22Rv1 (cell line): Measurements from ENCODE around the gene TEX52.

ENCODE experiments used
- H3K27ac ChIP-seq: fragments of 450-650 bp; 2 replicates; pipeline ENCODE4 v1.5.1; 2017
- ZFX ChIP-seq: fragments of 450-650 bp; IDR thresholded peaks from 2 replicates; pipeline ENCODE4 v1.6.1; 2017; ENCODE audit warnings: antibody characterized with exemption, borderline replicate concordance
- TF ChIP-seq, protein P1 (sequence below): fragments of 450-650 bp; IDR thresholded peaks from 2 replicates; pipeline ENCODE4 v1.5.1; 2017; ENCODE audit warnings: mild to moderate bottlenecking

The TEX52 gene

DNA sequence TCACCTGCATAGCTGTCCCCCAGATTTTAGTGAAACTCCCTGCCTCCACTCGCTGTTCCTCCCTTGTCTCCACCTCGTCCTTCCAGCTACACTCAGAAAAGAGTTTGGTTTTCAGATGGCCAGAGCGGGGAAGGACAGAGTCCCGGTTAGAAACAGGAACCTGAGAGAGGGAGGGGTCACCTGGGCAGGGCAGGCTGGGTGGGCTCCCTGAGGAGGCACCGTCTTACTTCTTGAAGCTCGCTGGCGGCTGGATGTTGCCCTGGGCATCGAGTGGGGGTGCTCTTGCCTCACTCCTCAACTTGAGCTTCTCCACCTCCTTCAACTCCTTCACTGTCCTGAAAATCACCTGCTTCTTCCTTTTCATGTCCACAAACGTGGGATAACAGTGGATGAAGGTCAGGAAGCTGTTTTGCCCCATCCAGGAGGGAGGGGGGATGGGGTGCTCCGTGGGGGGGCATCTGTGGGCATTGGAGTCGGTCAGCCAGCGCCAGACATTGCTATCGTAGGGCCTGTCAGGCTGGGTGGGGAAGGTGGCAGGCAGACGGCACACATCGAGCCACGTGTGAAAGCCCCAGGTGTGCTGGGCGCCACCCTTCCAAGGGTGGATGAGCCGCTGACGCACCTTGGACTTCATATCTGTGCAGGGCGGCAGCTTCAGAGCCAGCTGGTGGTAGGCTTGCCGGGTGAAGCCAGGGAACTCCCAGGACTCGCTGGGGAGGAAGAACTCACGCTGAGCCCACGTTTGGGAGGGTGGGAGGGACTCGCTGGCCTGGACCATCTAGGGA lies 2.0 kb downstream of the TEX52 start:
- no peak overlapping the region for H3K27ac ChIP-seq
- TF ChIP-seq, protein P1, sequence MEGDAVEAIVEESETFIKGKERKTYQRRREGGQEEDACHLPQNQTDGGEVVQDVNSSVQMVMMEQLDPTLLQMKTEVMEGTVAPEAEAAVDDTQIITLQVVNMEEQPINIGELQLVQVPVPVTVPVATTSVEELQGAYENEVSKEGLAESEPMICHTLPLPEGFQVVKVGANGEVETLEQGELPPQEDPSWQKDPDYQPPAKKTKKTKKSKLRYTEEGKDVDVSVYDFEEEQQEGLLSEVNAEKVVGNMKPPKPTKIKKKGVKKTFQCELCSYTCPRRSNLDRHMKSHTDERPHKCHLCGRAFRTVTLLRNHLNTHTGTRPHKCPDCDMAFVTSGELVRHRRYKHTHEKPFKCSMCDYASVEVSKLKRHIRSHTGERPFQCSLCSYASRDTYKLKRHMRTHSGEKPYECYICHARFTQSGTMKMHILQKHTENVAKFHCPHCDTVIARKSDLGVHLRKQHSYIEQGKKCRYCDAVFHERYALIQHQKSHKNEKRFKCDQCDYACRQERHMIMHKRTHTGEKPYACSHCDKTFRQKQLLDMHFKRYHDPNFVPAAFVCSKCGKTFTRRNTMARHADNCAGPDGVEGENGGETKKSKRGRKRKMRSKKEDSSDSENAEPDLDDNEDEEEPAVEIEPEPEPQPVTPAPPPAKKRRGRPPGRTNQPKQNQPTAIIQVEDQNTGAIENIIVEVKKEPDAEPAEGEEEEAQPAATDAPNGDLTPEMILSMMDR: no peak
- no peak for TF ChIP-seq ZFX

DNA sequence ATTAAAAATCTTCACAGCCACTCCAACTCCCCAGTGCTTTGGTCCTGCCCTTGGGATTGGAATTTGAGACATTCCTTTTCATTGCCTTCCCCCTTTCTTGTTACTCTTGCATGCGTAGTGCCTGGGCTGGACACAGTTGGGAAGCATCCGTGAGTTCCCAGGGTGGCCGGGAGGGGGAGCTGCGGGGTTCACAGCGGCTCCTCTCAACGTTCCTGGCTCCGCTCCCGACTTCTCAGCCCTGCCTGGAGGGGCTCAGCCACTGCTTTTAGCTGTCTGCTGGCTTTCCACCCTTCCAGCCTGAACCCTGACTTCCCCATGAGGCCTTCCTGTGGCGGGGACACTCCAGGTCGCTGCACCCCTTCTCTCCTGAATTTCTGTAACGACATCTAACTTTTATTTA lies 3.2 kb downstream of the TEX52 start:
- no peak overlapping the region for H3K27ac ChIP-seq
- no peak for TF ChIP-seq ZFX
- TF ChIP-seq, protein P1: peak; percentile 97

DNA sequence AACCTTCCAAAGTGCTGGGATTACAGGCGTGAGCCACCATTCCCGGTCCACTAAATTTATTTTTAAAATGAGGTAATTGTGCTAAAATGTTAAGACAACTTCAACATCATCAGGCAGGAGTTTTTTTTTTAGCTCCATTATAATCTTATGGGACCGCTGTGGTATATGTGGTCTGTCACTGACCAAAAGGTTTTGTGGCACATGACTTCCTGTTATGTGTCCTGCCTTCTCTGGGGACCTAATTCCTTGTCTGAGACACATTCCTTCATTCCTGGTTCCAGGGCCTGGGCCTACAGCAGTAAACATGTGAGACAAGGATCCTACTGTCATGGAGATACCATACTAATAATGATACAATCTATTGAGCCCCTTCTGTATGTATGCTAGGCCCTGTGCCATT lies 4.9 kb downstream of the TEX52 start:
- no peak overlapping the region for H3K27ac ChIP-seq
- TF ChIP-seq, protein P1: no peak
- TF ChIP-seq ZFX: no peak

DNA sequence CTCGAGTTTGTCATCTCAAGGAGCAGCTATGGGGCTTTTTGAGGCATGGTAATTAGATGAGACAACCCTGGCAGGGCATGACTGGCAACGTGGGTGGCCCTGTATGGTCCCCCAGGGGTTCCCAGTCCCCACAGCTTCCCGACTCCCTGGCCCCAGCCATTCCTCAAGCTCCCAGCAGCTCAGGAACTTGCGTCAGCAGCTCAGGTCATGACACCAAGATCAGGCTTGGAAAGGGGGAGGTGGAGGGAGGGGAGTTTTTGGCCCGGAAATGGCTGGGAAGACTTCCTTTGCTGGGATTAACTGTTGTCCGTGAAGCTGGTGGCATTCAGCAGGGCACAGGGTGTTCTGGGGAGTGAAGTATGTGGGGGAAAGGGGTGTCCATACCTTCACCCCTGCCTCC lies 11.6 kb downstream of the TEX52 start:
- no peak overlapping the region for H3K27ac ChIP-seq
- TF ChIP-seq, protein P1: no peak
- TF ChIP-seq ZFX: no peak

DNA sequence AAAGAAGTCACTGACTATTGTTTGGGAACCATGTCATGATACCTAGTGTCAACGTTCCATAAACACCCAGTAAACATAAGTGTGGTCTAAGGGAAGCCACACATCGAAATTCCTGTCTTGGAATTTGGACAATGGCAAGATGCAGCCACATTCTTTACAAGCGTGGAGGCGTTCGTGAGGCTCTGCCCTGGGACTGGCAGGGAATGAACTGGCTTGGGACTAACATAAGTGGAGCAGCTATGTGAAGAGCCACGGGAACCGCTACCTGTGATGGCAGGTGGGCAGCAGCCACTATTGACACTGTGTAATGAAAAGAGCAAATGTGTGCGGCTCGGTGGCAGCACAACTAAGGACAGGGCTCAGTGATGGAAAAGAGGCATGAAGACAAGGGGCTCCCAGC lies 12.1 kb downstream of the TEX52 start:
- H3K27ac ChIP-seq: no peak overlapping the region
- TF ChIP-seq ZFX: no peak
- TF ChIP-seq, protein P1: no peak

DNA sequence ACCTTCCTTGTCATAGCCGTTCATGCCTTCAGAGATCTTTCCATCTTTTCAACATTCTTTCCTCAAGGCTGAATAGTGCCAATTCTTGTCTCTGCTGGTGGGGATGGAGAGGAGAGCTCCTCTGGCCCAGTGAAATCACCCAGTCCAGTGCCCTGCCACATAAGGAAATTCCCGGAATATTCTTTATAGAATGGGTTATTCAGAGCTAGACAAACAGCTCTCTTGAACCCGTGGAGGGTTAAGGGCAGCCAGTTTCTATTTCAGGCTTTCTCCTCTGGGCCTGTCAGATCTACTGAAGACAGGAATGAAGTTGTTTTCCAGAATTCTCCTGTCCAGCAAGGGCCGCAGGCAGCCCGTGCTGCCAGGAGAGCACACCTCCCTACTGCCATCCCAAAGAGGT lies 13.9 kb downstream of the TEX52 start:
- no peak for TF ChIP-seq ZFX
- TF ChIP-seq, protein P1: no peak
- no peak overlapping the region for H3K27ac ChIP-seq

DNA sequence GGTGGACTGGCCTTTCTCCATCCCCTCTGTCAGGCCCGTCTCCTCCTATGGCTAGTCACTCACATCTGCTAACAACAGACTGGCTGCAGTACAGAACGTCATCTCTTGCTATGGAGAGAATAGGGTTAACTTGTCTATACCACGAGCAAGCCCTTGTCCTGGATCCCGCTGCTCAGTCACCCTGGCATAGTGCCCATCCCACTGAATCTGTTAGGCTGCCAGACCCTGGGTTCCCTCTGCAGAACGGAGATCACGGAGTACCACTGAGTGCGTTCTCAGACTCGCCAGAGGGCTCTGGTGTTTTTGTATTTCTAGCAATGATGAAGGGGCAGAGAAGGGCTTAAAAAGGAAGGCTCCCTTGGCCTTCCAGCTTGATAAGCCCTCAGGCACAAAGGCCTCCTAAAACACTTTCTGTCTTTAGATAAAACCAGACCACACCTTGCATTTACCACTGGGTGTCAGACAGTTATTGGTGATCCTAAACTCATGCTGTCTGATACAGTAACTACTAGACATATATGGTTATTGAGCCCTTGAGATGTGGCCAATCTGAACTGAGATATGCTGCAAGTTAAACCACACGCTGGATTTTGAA lies 15.7 kb downstream of the TEX52 start:
- no peak overlapping the region for H3K27ac ChIP-seq
- no peak for TF ChIP-seq ZFX
- TF ChIP-seq, protein P1: no peak
